HG03571 (cell line): ENCODE measurements around the gene IGSF6.
"Not testable (repeated sequence)": the region's sequence is repeated elsewhere in the genome, so short reads cannot be mapped to it uniquely, and the experiment has no call there.

Experiments
- ATAC-seq: cut with Tn5 transposase; IDR thresholded peaks from one replicate; pipeline ENCODE4 v1.9.1; 2021; ENCODE audit not compliant: unreplicated experiment

The IGSF6 gene

GRCh38 chr16:21654466-21654865, 2.1 kb upstream of the IGSF6 start:
- ATAC-seq = no peak

GRCh38 chr16:21653571-21653970, 1.2 kb upstream of the IGSF6 start:
- ATAC-seq = no peak

GRCh38 chr16:21651515-21651914, 893 bp downstream of the IGSF6 start:
- no peak for ATAC-seq

- ATAC-seq = no peak
Observed at GRCh38 chr16:21650521-21650920, 1.9 kb downstream of the IGSF6 start.

- not testable (repeated sequence) for ATAC-seq
Observed at GRCh38 chr16:21649826-21650406, 2.5 kb downstream of the IGSF6 start.

GRCh38 chr16:21647562-21648164, 4.7 kb downstream of the IGSF6 start:
- no peak for ATAC-seq

- peak; percentile 79 for ATAC-seq
Observed at GRCh38 chr16:21646721-21647561, 5.5 kb downstream of the IGSF6 start.

GRCh38 chr16:21646091-21646490, 6.3 kb downstream of the IGSF6 start:
- ATAC-seq = no peak

GRCh38 chr16:21645261-21645721, 7.1 kb downstream of the IGSF6 start:
- ATAC-seq = peak; percentile 41

- no peak for ATAC-seq
Observed at GRCh38 chr16:21644674-21645073, 7.7 kb downstream of the IGSF6 start.

- no peak for ATAC-seq
Observed at GRCh38 chr16:21643785-21644184, 8.6 kb downstream of the IGSF6 start.

- no peak for ATAC-seq
Observed at GRCh38 chr16:21642861-21643260, 9.5 kb downstream of the IGSF6 start.

- no peak for ATAC-seq
Observed at GRCh38 chr16:21641916-21642315, 10.5 kb downstream of the IGSF6 start.

- no peak for ATAC-seq
Observed at GRCh38 chr16:21639493-21639892, 12.9 kb downstream of the IGSF6 start.

GRCh38 chr16:21638573-21638975, 13.8 kb downstream of the IGSF6 start:
- no peak for ATAC-seq

GRCh38 chr16:21637032-21637968, 15.1 kb downstream of the IGSF6 start:
- ATAC-seq = no peak

GRCh38 chr16:21635694-21636093, 16.7 kb downstream of the IGSF6 start:
- not testable (repeated sequence) for ATAC-seq

- no peak for ATAC-seq
Observed at GRCh38 chr16:21634216-21634615, 18.2 kb downstream of the IGSF6 start.

- ATAC-seq = not testable (repeated sequence)
Observed at GRCh38 chr16:21631951-21632575, 20.3 kb downstream of the IGSF6 start.

GRCh38 chr16:21631376-21631775, 21.0 kb downstream of the IGSF6 start:
- not testable (repeated sequence) for ATAC-seq
